D341Med (cell line): ENCODE results near the gene PRR22.
"Not testable (repeated sequence)": the region's sequence is repeated elsewhere in the genome, so short reads cannot be mapped to it uniquely, and the experiment has no call there.

Experiments used
- DNase-seq: peaks from one replicate; pipeline ENCODE4 v3.0.0; 2012; ENCODE audit warnings: low spot score

The PRR22 gene

GRCh38 chr19:5749505-5749904 is 35.0 kb downstream of the PRR22 start:
- DNase-seq, result no peak

GRCh38 chr19:5748920-5749319 is 35.6 kb downstream of the PRR22 start:
- not testable (repeated sequence) for DNase-seq

- DNase-seq, result not testable (repeated sequence)
Observed at GRCh38 chr19:5744999-5745398, 39.5 kb downstream of the PRR22 start.

DNA sequence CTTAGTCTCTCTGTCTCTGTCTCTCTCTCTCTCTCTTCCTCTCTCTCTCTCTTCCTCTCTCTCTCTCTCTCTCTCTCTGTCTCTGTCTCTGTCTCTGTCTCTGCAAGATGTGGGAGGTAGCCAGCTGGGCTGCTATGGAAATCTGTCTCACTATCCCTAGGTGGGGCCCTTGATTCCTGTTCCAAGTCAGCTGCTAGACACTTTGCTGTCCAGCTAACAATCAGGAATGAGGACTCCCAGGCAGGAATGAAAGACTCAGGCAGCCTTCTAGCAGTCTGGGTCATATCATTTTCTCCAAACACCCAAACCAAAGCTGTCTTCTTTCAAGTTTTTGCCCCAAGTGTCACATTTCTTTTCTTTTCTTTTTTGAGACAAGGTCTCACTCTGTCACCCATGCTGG is 40.9 kb downstream of the PRR22 start:
- no peak for DNase-seq

- DNase-seq, result no peak
Observed at GRCh38 chr19:5742051-5742450, 42.5 kb downstream of the PRR22 start.

DNA sequence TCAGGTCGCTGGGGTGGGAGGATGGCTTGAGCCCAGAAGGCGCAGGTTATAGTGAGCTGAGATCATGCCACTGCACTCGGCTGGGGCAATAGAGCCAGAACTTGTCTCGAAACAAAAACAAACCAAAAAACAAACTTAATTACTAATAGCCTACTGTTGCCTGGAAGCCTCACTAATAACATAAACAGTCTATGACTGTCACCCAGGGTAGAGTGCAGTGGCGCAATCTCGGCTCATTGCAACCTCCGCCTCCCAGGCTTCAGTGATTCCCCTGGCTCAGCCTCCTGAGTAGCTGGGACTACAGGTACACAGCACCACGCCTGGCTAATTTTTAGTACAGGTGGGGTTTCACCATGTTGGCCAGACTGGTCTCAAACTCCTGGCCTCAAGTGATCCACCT is 46.1 kb downstream of the PRR22 start:
- DNase-seq, result no peak

DNA sequence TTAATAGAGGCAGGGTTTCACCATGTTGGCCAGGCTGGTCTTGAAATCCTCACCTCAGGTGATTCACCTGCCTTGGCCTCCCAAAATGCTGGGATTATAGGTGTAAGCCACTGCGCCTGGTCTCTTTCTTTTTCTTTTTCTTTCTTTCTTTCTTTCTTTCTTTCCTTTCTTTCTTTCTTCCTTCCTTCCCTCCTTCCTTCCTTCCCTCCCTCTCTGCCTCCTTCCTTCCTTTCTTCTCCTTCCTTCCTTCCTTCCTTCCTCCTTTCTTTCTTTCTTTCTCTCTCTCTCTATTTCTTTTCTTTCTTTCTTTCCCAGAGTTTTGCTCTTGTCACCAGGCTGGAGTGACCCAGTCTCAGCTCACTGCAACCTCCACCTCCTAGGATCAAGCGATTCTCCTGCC is 51.4 kb downstream of the PRR22 start:
- not testable (repeated sequence) for DNase-seq
